Esophagus (tissue), 2 donors: ENCODE data around the gene PI3. TPM values are rescaled to one million over a fixed set of nuclear protein-coding genes. Genes with fewer than 3 reads are reported as not detected.
"Not testable (repeated sequence)": the region's sequence is repeated elsewhere in the genome, so short reads cannot be mapped to it uniquely, and the experiment has no call there.

Source experiments
- H3K27ac ChIP-seq, 2 donors: one replicate each; pipeline ENCODE4 v1.5.1; 2013; ENCODE audit warnings: low read depth in 2 of 2, mild to moderate bottlenecking in 2 of 2, inconsistent platforms in 1 of 2, low read length in 1 of 2, moderate library complexity in 1 of 2
- H3K27me3 ChIP-seq, 2 donors: one replicate each; pipeline ENCODE4 v1.6.1; 2013; ENCODE audit warnings: low read length in 2 of 2, control low read depth in 1 of 2, mild to moderate bottlenecking in 1 of 2; ENCODE audit not compliant: insufficient read depth in 2 of 2, control insufficient read depth in 1 of 2
- H3K36me3 ChIP-seq, 2 donors: one replicate each; pipeline ENCODE4 v1.6.1; 2013; ENCODE audit warnings: low read length in 1 of 2; ENCODE audit not compliant: control insufficient read depth in 2 of 2, insufficient read depth in 2 of 2
- H3K4me1 ChIP-seq, 2 donors: one replicate each; pipeline ENCODE4 v1.6.1; 2013; ENCODE audit warnings: low read length in 1 of 2; ENCODE audit not compliant: control insufficient read depth in 2 of 2, insufficient read depth in 2 of 2
- H3K4me3 ChIP-seq, 2 donors: one replicate each; pipeline ENCODE4 v1.5.1; 2013; ENCODE audit warnings: low read length in 2 of 2, mild to moderate bottlenecking in 2 of 2, low read depth in 1 of 2, moderate library complexity in 1 of 2
- H3K9me3 ChIP-seq, 2 donors: one replicate each; pipeline ENCODE4 v1.6.1; 2013; ENCODE audit warnings: mild to moderate bottlenecking in 2 of 2, low read depth in 1 of 2, low read length in 1 of 2, moderate library complexity in 1 of 2; ENCODE audit not compliant: control insufficient read depth in 2 of 2, insufficient read depth in 1 of 2
- WGBS, 2 donors: extraction: QIAGEN DNeasy Blood & Tissue Kit; methylation state at CpG; one replicate each; pipeline ENCODE4 v1.1.7; 2013; 5-methylcytosine and 5-hydroxymethylcytosine counted together
- polyA plus RNA-seq, 2 donors: library from polyadenylated mRNA; stranded (reverse); fragments of 200-250 nt; gene quantifications; one replicate each; pipeline ENCODE4 v1.2.3, GENCODE V29; 2013
- donor health status: healthy with polysubstance abuse.
- donor health status: Bipolar disorder and iron deficiency.

Gene PI3
- polyA plus RNA-seq, 2 donors: 430 to 2,639 TPM

DNA sequence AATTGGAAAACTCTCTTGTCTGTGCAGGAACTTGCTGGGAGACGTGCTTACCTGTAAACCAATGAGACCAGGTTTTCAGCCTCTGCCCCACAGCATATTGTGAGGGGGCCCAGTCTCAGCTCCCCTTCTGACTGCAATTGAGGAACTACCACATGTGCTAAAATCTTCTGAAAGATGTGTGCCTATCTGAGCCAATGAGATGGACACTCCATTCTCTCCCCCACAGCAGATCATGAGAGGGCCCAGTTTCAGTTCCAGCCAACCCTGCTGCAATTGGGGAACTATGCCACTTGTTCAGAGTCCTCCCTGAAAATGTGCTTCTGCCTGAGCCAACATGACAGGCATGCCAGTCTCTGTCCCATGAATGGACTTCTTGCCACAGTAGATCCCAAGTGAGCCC is 20.9 kb upstream of the PI3 start:
- H3K27me3 ChIP-seq: no peaks in the 10 kb centered on the region
- H3K9me3 ChIP-seq: no peaks in the 10 kb centered on the region
- H3K36me3 ChIP-seq: no peaks in the 10 kb centered on the region
- 45 to 58% methylated on average over 1 of the region's 1 CpG for WGBS, 2 donors
- no peak overlapping the region for H3K27ac ChIP-seq
- H3K4me1 ChIP-seq: no peaks in the 10 kb centered on the region
- no peak overlapping the region for H3K4me3 ChIP-seq

DNA sequence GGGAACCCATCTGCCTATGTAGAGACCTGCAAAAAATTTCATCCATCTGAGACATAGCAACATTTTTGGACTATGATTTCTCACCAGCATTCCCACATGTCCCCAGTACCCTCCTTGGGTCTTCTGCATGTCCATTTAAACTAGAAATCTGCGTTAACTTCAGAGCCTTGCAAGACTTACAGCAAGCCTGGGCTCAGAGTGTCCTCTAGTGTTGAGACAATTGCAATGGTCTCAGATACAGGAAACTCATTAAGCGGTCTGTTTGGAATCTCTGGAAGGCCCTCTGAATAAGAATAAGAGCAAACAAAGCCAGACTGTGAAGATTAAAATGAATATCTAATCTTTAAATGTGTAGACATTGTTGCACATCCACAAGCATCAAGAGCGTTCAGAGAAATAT is 20.5 kb upstream of the PI3 start:
- WGBS, 2 donors: 64 to 65% methylated on average over 3 of the region's 3 CpGs
- H3K4me1 ChIP-seq: no peaks in the 10 kb centered on the region
- H3K27me3 ChIP-seq: no peaks in the 10 kb centered on the region
- no peaks in the 10 kb centered on the region for H3K9me3 ChIP-seq
- no peak overlapping the region for H3K27ac ChIP-seq
- H3K36me3 ChIP-seq: no peaks in the 10 kb centered on the region
- no peak overlapping the region for H3K4me3 ChIP-seq

DNA sequence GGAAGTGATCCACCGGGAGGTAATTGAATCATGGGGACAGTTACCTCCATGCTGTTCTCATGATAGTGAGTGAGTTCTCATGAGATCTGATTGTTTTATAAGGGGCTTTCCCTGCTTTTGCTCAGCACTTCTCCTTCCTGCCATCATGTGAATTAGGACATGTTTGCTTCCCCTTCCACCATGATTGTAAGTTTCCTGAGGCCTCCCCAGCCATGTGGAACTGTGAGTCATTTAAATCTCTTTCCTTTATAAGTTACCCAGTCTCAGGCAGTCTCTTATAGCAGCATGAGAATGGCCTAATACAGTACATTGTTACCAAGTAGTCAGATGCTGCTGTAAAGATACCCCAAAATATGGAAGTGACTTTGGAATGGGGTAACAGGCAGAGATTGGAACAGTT is 19.9 kb upstream of the PI3 start:
- not testable (repeated sequence) for H3K27ac ChIP-seq, H3K4me1 ChIP-seq
- 93 to 97% methylated on average over 1 of the region's 1 CpG for WGBS, 2 donors

GRCh38 chr20:45156713-45157112 is 18.0 kb upstream of the PI3 start:
- H3K27me3 ChIP-seq: peaks cover 0 to 2% of the 10 kb centered on the region in 2 donors
- no peak overlapping the region for H3K4me3 ChIP-seq
- 70 to 72% methylated on average over 2 of the region's 2 CpGs for WGBS, 2 donors
- H3K4me1 ChIP-seq: no peaks in the 10 kb centered on the region
- no peaks in the 10 kb centered on the region for H3K9me3 ChIP-seq
- H3K36me3 ChIP-seq: no peaks in the 10 kb centered on the region
- no peak overlapping the region for H3K27ac ChIP-seq

More for the DNA sequence above, 19.9 kb upstream of the PI3 start:
- not testable (repeated sequence) for H3K9me3 ChIP-seq, H3K4me3 ChIP-seq, H3K27me3 ChIP-seq, H3K36me3 ChIP-seq

DNA sequence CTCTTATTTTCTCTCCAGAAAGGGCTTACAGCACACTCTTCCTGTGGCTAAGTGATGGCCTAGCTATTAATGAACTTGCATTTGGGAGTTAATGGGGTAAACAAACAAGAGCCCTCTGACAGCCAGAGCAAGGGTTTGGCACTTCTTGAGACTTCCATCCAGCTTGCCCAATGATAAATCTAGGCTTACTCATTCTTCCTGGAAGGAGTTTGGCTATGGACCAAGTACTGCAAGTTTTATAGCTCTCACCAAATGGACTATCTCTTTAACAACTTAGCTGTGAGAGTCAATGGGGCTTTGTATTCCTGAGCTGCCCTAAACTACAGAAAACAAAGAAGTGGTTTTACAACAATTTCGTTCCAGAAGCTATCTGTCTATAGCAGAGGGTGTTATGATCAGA is 16.7 kb upstream of the PI3 start:
- Histone ChIP-seq H3K27me3 (peaks cover 0 to 2% of the 10 kb centered on the region in 2 donors), H3K4me1 (no peaks in the 10 kb centered on the region), H3K4me3 (no peak overlapping the region), H3K27ac (peak overlapping the region in 1 of 2 donors; percentile 73), H3K36me3 (no peaks in the 10 kb centered on the region), H3K9me3 (no peaks in the 10 kb centered on the region)
- 11 to 19% methylated on average over 1 of the region's 1 CpG for WGBS, 2 donors

DNA sequence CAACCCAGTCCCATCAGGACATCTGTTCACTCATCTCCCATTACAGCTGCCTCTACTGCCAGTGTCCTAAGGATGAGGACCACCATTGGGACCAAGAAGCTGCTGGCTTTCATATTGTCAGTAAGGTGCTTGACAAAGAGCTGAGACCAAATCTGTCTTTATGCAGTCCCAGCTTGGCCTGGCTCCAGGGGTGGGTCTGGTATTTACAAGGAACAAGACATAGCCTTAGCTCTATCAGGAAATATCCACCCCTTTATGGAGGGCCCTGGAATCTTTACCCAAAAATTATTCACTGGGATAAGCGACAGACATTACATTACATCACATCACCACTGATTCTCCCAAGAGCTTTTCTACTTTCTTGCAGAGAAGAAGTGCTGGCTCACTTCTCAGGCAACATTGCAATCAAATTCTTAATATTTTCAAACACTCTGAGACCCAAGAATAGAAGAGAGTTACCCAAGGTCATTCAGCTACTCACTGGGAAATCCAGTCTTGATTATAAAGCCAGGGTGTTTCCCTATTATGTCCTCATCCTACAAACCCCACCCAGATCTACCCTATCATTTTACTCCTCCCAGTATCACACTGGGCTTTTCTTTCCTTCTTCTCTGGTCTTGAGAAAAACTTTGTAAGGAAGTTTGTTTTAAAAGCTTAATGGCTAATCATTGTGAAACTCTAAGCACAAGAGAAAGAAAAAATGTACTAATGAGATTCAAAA is 11.5 kb upstream of the PI3 start:
- 37 to 64% methylated on average over 1 of the region's 1 CpG for WGBS, 2 donors
- H3K36me3 ChIP-seq: no peaks in the 10 kb centered on the region
- H3K27ac ChIP-seq: peak overlapping the region in 1 of 2 donors; percentile 70
- peaks cover 0 to 2% of the 10 kb centered on the region in 2 donors for H3K27me3 ChIP-seq
- H3K4me1 ChIP-seq: no peaks in the 10 kb centered on the region
- H3K9me3 ChIP-seq: no peaks in the 10 kb centered on the region
- H3K4me3 ChIP-seq: no peak overlapping the region

GRCh38 chr20:45164906-45165305 is 9.8 kb upstream of the PI3 start:
- Histone ChIP-seq H3K4me1 (no peaks in the 10 kb centered on the region), H3K36me3 (no peaks in the 10 kb centered on the region), H3K27ac (no peak overlapping the region), H3K4me3 (no peak overlapping the region), H3K27me3 (peaks cover 0 to 2% of the 10 kb centered on the region in 2 donors), H3K9me3 (no peaks in the 10 kb centered on the region)
- 82 to 86% methylated on average over 1 of the region's 1 CpG for WGBS, 2 donors

- 17 to 20% methylated on average over 1 of the region's 1 CpG for WGBS, 2 donors
- no peaks in the 10 kb centered on the region for H3K9me3 ChIP-seq
- H3K27me3 ChIP-seq: no peaks in the 10 kb centered on the region
- H3K27ac ChIP-seq: peak overlapping the region in 1 of 2 donors; percentile 71
- no peak overlapping the region for H3K4me3 ChIP-seq
- no peaks in the 10 kb centered on the region for H3K4me1 ChIP-seq
- H3K36me3 ChIP-seq: no peaks in the 10 kb centered on the region
Observed at GRCh38 chr20:45173522-45173921, 1.2 kb upstream of the PI3 start.

DNA sequence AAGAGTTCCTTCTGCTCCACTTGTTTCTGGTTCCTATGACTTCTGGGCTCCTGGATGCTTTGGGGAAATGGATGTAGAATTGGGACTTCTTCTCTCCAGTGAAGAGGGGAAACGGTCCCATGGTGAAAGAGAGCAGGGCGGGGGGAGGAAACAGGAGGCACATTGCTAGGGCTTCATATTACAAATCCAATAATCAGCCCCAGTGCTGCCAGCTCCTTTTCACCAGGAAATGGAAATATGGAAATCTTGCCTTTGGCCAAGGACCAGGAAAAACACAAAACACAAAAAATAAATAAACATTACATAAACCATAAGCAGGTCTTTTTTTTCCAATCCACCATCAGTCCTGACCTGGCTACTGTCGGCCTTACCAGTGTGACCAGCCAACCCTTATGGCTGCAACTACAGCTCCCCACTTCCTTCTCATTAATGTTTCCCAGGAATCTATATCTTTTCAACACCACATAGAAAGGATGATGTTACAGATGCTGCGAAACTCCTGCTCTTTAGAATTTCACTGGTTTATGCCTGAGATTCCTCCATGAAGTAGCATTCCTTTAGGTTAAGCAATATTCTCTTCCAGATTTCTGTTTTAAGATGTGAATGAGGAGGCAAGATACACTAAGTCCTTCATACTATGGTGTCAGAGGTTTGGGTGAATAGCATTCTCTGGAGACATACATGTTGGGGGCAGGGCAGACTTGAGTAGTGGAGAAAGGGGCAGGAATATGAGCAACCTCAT is 2.0 kb downstream of the PI3 start:
- Histone ChIP-seq H3K9me3 (no peaks in the 10 kb centered on the region), H3K27me3 (no peaks in the 10 kb centered on the region), H3K4me1 (peaks cover 0 to 3% of the 10 kb centered on the region in 2 donors), H3K36me3 (no peaks in the 10 kb centered on the region), H3K4me3 (no peak overlapping the region), H3K27ac (no peak overlapping the region)
- 74% methylated on average over 4 of the region's 4 CpGs for WGBS, 2 donors

DNA sequence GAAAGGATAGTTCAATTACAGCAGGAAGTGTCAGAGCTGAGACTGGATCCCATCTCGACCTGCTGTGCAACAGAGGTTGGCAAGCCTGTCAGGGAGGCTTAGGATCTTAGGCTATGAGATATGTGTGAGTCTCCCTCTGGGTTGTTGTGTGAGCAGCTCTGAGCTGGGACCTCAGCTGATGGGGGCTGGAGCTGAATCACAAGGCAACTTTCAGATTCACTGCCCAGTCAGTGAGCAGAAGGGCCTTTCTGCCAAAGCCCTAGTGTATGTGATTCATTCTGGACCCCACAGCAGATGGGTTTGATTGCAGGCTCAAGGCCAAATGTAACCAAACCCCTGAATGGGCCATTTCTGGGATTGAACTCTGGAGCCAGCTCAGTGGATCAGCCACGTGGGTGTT is 4.5 kb downstream of the PI3 start:
- H3K4me1 ChIP-seq: peaks cover 0 to 3% of the 10 kb centered on the region in 2 donors
- no peaks in the 10 kb centered on the region for H3K27me3 ChIP-seq
- no peak overlapping the region for H3K4me3 ChIP-seq
- H3K36me3 ChIP-seq: no peaks in the 10 kb centered on the region
- H3K27ac ChIP-seq: no peak overlapping the region
- WGBS, 2 donors: 45 to 59% methylated on average over 2 of the region's 2 CpGs
- no peaks in the 10 kb centered on the region for H3K9me3 ChIP-seq
